GM21737 (cell line): ENCODE data around the gene GNB1.

Experiments
- ATAC-seq: cut with Tn5 transposase; IDR thresholded peaks from one replicate; pipeline ENCODE4 v1.9.1; 2021; ENCODE audit warnings: mild to moderate bottlenecking, moderate library complexity; ENCODE audit not compliant: unreplicated experiment

GNB1 gene

GRCh38 chr1:1768249-1768992 is 122.5 kb downstream of the GNB1 start:
- no peak for ATAC-seq

GRCh38 chr1:1764876-1765470 is 125.9 kb downstream of the GNB1 start:
- ATAC-seq: no peak

- no peak for ATAC-seq
These were observed 126.9 kb downstream of the GNB1 start for GRCh38 chr1:1763657-1764621.

GRCh38 chr1:1761504-1762376 is 129.1 kb downstream of the GNB1 start:
- ATAC-seq: no peak

GRCh38 chr1:1760715-1761114 is 130.2 kb downstream of the GNB1 start:
- no peak for ATAC-seq

- no peak for ATAC-seq
These were observed 130.6 kb downstream of the GNB1 start for GRCh38 chr1:1760345-1760650.

GRCh38 chr1:1759456-1760344 is 131.2 kb downstream of the GNB1 start:
- no peak for ATAC-seq

GRCh38 chr1:1758692-1759455 is 132.0 kb downstream of the GNB1 start:
- no peak for ATAC-seq

- no peak for ATAC-seq
These were observed 132.7 kb downstream of the GNB1 start for GRCh38 chr1:1758059-1758621.

- no peak for ATAC-seq
These were observed 133.3 kb downstream of the GNB1 start for GRCh38 chr1:1757422-1758058.

GRCh38 chr1:1756661-1757421 is 134.0 kb downstream of the GNB1 start:
- no peak for ATAC-seq

- no peak for ATAC-seq
These were observed 135.0 kb downstream of the GNB1 start for GRCh38 chr1:1755852-1756251.

- no peak for ATAC-seq
These were observed 135.5 kb downstream of the GNB1 start for GRCh38 chr1:1755426-1755825.

GRCh38 chr1:1754051-1754815 is 136.7 kb downstream of the GNB1 start:
- no peak for ATAC-seq

- ATAC-seq: no peak
These were observed 137.3 kb downstream of the GNB1 start for GRCh38 chr1:1753607-1754005.

GRCh38 chr1:1752636-1753606 is 138.0 kb downstream of the GNB1 start:
- ATAC-seq: no peak
